MG63 (cell line): ENCODE results near the gene LHPP. TPM values are rescaled to one million over a fixed set of nuclear protein-coding genes. Genes with fewer than 3 reads are reported as not detected.

Source experiments
- DNase-seq: peaks from one replicate; pipeline ENCODE4 v3.0.0-alpha.2; 2020
- H3K27me3 ChIP-seq: fragments of 250-450 bp; sonication (Bioruptor Pico); 2 replicates; pipeline ENCODE4 v1.5.1; 2020; ENCODE audit warnings: mild to moderate bottlenecking, moderate library complexity
- H3K36me3 ChIP-seq: fragments of 250-450 bp; sonication (Bioruptor Pico); 2 replicates; pipeline ENCODE4 v1.5.1; 2020; ENCODE audit warnings: mild to moderate bottlenecking, moderate library complexity
- H3K4me3 ChIP-seq: fragments of 250-450 bp; sonication (Bioruptor Pico); 2 replicates; pipeline ENCODE4 v1.5.1; 2020; ENCODE audit warnings: mild to moderate bottlenecking, moderate library complexity
- H3K9me3 ChIP-seq: fragments of 250-450 bp; sonication (Bioruptor Pico); 2 replicates; pipeline ENCODE4 v1.5.1; 2020; ENCODE audit warnings: mild to moderate bottlenecking, moderate library complexity
- total RNA-seq: library from RNA; depleted of rRNA; stranded (reverse); fragments of >200 nt; shearing (Covaris generic); gene quantifications from 2 replicates; pipeline ENCODE4 v1.2.3, GENCODE V29; 2014; ENCODE audit warnings: low replicate concordance

The LHPP gene
- total RNA-seq, 1 experiment from 2014 or later: 17.0 TPM

DNA sequence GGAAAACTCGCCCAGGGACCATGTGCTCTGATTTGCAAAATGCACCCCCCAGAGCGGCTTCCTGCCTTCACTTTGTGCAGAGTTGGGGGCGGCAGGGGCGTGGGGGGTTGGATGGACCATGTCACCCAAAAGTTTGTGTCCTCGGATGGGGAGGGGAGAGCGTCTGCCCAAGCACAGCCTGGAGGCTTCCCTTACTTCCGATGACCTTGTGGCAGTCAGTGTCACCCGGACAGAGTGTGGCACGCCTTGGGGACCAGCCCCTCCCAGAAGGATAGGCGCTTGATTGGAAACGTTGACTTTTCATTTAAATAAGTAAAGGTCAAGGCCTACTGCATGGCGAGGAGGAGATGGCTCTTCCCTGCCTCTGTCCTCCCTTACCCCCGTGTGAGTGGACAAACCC is 71.6 kb downstream of the LHPP start:
- no peak for DNase-seq
- H3K4me3 ChIP-seq: no peak overlapping the region
- no peaks in the 10 kb centered on the region for H3K27me3 ChIP-seq
- H3K36me3 ChIP-seq: no peaks in the 10 kb centered on the region
- no peaks in the 10 kb centered on the region for H3K9me3 ChIP-seq

DNA sequence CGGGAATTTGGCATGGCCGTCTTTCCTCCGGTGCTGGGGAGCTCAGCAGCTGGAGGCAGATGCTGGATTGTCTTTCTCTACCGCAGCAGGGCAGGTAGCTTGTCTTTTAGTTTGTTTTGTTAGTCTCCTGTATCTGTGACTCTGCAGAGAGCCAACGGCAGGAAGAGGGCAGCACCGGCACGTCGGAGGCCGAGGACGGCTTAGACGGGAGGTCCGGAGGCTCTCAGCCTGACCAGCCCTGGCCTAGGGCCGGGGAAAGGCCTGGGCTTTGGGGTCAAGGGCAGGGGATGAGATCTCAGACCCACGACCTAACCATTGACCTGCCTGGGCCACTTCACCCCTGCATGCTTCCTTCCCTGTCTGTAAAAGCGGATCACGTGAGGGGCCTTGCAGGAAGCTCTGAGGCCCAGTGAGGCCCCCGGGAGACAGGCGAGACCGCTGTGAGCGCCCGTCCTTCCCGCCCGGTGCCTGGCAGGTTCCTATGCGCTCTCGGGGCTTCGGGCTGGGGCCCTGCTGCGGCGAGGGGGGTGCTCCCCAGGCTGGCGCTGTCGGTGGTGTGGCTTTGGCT is 72.7 kb downstream of the LHPP start:
- Histone ChIP-seq H3K9me3 (no peaks in the 10 kb centered on the region), H3K36me3 (no peaks in the 10 kb centered on the region), H3K4me3 (no peak overlapping the region), H3K27me3 (no peaks in the 10 kb centered on the region)
- no peak for DNase-seq

DNA sequence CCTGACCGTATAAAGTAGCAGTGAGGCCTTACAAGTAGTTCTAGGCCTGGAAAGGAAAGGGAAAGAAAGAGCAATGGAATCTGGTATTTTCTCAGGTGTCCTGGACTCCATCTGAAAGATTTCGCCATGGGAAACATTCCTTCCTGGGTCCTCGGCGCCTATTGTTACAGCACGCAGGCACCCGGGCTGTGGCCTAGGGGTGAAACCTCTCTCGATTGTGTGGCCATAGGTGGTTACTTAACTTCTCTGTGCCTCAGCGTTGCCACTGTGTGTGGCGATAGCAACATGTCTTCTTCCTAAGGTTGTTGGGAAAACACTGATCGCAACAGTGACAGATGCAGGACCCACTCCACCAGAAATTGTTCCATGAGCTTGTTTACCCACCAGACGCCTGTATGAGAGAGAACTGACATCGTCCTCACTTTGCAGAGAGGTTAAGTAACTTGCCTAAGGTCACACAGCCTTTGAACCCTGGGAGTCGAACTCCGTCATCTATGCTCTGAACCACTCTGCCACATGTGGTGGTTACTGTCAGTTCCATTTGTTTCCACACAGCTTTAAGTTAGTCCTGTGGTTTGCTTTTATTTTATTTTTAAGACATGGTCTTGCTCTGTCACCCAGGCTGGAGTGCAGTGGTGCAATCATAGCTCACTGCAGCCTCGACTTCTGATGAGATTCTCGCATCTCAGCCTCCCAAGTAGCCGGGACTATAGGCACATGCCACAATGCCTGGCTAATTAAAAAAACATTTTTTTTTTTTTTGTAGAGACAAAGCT is 73.4 kb downstream of the LHPP start:
- Histone ChIP-seq H3K36me3 (no peaks in the 10 kb centered on the region), H3K27me3 (no peaks in the 10 kb centered on the region), H3K4me3 (no peak overlapping the region), H3K9me3 (no peaks in the 10 kb centered on the region)
- no peak for DNase-seq

DNA sequence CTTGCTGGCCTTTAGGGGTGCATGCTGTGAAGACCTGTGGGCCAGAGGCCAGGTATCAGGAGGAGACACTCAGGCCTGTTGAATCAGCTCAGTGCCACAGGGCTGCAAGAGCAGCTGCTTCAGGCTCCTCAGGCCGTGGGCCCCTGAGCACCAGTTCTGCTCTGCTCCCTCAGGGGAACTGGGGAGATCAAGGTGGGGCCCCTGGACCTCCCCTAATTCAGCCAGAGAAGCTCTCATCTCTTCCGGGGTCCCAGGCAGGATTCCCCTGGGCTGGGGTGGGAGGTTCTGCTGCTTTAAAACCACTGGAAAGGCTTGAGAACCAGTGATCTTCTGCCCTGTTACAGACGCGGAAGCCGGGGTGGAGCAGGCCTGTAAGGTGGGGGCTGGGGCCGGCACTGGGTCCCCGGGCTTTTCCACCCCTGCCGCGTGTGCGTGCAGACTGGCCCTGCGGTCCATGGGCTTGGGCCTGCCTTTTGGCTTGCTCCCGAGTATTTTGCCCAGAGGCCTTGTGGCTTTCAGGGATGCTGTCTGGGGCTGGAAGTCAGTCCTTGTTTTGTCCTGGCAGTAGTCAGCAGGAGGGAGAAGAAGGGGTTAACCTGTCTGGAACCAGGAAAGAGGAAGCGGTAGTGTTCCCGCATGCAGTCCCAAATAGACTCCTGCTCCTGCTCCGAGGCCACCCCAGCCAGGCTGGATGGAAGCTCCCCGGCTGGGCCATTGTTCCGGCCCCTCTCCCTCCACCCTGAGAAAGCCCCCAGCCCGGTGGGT is 74.3 kb downstream of the LHPP start:
- DNase-seq: no peak
- Histone ChIP-seq H3K9me3 (no peaks in the 10 kb centered on the region), H3K27me3 (no peaks in the 10 kb centered on the region), H3K4me3 (no peak overlapping the region), H3K36me3 (no peaks in the 10 kb centered on the region)

DNA sequence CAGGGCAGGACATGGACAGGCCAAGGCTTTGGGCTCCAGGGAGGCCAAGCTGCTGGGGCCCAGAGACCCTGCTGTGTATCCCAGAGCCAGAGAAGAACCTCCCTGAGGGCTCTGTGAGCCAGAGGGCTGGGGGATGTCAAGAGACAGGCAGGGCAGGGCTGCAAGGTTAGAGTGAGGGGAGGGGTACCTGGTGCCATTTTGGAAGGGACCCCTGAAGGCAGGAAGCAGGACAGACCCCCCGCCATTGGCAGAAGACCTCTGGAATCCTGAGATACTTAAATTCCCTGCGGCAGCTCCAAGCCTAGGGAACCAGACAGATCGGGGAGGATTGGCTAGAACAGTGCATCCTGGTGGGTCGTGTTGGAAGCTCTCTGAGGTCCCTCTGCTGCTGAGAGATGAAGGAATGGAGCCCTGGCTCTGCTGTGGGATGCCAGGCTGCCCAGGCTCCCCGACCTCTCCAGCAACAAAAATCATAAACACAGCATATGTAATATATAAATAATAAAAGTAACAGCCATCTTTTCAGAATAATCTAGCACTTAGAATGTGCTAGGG is 75.0 kb downstream of the LHPP start:
- no peaks in the 10 kb centered on the region for H3K36me3 ChIP-seq
- H3K4me3 ChIP-seq: no peak overlapping the region
- no peaks in the 10 kb centered on the region for H3K27me3 ChIP-seq
- no peak for DNase-seq
- no peaks in the 10 kb centered on the region for H3K9me3 ChIP-seq

DNA sequence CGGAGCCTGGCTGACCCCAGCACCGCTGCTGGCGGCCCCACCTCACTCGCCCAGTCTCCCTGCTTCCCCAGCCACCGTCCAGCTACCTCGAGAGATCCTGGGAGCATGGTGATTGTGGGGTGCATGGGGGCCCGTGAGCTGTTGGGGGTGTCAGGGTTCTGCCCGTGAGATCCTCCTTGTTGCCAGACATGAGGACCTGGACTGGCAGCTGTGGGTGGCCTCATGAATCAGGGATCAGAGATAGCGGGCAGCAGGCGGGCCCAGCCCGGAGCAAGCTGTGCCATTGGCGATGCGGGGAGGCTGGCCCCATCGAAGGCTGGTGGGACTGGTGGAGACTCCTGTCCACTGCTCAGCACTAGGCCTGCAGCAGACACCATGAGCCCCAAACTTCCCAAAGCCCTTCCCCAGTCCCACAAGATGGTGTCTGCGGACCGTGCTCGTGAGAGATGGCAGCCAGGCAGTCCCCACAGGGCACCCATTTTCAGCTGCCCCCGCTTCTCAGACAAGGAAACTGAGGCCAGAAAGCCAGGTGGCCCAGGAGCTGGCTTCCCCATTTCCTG is 75.6 kb downstream of the LHPP start:
- Histone ChIP-seq H3K9me3 (no peaks in the 10 kb centered on the region), H3K27me3 (no peaks in the 10 kb centered on the region)

DNA sequence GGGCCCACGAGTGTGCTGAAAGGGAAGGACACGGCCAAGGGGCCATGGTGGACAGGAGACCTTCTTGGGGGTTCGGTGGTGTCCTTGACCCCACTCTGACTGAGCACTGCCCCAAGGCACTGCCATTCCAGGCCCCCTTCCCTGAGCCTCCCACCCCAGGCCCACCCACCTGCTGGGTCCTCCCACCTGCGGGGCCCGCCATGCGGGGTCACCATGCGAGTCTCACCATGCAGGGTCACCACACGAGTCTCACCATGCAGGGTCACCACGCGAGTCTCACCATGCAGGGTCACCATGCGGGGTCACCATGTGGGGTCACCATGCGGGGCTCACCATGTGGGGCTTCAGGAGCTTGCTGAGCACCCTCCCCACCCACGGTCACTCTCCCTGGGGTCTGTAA is 76.3 kb downstream of the LHPP start:
- no peaks in the 10 kb centered on the region for H3K27me3 ChIP-seq
- no peak overlapping the region for H3K4me3 ChIP-seq
- no peaks in the 10 kb centered on the region for H3K9me3 ChIP-seq
- H3K36me3 ChIP-seq: no peaks in the 10 kb centered on the region
- DNase-seq: no peak

More for the DNA sequence above, 75.6 kb downstream of the LHPP start:
- DNase-seq: no peak
- H3K36me3 ChIP-seq: no peaks in the 10 kb centered on the region
- H3K4me3 ChIP-seq: no peak overlapping the region

DNA sequence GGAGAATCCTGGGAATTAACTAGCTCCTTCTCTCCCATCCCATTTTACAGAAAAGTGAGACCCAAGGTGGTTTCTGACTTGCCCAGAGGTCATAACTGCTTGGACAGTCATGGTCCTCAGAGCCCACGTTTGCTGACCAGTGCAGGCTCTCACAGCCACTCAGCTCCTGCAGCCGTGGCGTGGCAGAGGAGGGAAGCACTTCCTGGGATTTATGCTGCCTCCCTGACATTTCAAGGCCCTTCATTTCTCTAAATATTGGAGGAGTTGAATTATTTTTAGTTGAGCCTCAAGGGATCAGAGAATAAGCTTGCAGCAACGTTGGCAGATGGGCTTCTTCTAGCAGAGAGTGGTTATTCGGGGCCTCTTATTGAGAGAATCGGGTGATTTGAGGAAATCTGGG is 77.1 kb downstream of the LHPP start:
- no peaks in the 10 kb centered on the region for H3K36me3 ChIP-seq
- no peaks in the 10 kb centered on the region for H3K27me3 ChIP-seq
- no peaks in the 10 kb centered on the region for H3K9me3 ChIP-seq
- no peak for DNase-seq
- no peak overlapping the region for H3K4me3 ChIP-seq

DNA sequence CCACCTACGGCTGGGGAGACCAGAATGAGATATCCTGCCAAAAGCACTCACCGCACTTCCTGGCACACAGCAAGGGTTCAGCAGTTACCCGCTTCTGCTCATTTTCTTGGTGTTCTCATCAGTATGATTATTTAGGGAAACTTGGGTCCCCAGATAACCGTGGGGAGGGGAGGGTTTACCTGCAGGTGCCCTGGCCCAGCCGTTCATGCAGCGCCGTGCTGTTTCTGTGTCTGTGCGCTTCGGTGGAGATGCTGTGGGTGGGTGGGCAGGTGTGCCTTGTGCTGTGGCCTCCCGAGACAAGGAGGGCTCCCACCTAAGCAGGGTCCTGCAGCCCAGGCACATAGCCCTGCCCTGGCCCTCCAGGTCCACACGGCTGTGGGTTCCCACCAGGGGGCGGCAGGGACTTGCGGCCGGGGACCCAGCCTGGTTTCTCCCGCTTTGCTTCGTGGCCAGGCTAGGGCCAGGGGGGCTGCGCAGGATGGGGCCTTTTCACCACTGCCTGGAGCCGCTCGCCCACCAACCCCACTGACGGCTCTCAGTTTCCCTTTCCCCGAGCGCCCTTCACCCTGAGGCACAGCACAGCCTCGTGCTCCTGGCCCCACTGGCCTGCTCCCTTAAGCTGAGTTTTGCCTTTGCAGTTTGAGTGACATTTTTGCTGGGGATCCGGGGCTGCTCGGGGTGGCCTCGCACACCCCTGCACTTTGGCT is 78.5 kb downstream of the LHPP start:
- Histone ChIP-seq H3K4me3 (no peak overlapping the region), H3K36me3 (no peaks in the 10 kb centered on the region), H3K9me3 (no peaks in the 10 kb centered on the region), H3K27me3 (no peaks in the 10 kb centered on the region)
- no peak for DNase-seq

DNA sequence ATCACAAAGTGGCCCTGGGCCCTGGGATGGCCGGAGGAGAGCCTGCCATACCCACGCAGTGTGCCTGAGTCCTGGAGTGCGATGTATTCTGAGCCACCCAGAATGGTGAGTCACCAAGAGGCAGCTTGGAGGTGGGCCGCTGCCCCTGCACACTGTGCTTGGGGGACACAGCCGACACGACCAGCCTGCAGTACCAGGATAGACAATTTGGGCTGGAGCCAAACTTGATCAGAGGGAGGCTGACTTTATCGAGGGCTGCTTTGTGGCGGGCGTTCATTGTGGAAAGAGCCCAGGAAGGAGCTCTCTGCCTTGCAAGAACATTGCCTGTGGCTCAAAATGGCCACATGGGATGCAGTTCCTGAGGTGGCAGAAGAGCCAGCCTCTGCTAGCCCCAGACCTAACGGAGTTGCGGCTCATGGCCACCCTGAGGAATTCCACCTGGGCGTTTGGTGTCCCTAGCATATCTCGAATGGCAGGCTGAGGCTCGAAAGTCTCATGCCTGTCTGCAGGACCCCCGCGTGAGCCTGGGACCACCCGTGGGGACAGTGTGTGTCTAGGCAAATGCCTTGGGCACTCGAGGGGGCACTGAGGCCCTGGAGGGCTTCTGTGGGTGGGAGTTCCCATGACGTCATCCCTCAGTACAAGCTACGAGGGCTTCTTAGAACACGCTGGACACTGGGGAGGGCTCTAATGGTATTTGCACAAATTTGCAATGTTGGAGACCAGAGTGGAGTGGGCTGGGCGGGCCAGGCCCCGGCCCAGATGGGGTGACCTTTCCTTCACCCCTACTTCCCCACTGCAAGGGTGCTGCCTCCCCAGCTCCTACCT is 79.7 kb downstream of the LHPP start:
- Histone ChIP-seq H3K9me3 (no peaks in the 10 kb centered on the region), H3K27me3 (no peaks in the 10 kb centered on the region), H3K4me3 (no peak overlapping the region), H3K36me3 (no peaks in the 10 kb centered on the region)
- DNase-seq: no peak

DNA sequence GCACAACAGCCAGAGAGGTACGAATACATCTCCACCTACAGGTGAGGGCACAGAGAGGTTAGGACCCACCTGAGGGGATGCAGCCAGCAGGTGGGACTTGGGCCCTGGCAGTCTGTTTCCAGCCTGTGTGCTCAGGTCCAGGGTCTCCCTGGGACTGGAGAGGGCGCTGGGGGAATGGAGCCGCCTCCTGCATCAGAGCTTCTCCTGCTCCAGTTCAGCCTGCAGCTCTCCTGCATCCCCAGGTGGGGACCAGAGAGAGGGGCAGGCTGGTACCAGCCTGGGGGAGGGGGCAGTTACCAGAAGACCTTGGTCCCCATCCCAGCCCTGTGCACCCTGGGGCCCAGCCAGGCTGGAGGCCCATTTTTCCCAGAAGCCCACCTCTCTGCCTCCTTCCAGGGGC is 80.7 kb downstream of the LHPP start:
- H3K9me3 ChIP-seq: no peaks in the 10 kb centered on the region
- H3K27me3 ChIP-seq: no peaks in the 10 kb centered on the region
- H3K4me3 ChIP-seq: no peak overlapping the region
- DNase-seq: no peak
- H3K36me3 ChIP-seq: no peaks in the 10 kb centered on the region

DNA sequence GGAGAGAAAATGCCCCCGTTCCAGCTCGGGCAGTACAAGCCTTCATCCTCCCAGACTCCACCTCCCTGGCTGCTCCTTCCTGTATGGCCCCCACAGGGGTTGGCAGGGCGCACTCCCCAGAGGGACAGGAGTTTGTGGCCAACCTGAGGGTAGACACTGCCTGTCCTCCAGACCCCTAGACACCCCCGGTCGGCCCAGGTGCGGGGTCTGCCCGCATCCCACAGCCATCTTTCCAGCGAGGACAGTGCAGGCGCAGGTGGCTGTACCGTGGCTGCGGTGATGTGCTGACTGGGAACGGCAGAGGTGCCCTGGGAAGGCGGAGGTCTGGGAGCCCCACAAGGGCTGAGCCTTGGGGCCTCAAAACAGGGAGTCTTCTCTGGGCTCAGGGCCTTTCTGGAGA is 81.5 kb downstream of the LHPP start:
- Histone ChIP-seq H3K27me3 (no peaks in the 10 kb centered on the region), H3K36me3 (no peaks in the 10 kb centered on the region), H3K9me3 (no peaks in the 10 kb centered on the region), H3K4me3 (no peak overlapping the region)
- no peak for DNase-seq

DNA sequence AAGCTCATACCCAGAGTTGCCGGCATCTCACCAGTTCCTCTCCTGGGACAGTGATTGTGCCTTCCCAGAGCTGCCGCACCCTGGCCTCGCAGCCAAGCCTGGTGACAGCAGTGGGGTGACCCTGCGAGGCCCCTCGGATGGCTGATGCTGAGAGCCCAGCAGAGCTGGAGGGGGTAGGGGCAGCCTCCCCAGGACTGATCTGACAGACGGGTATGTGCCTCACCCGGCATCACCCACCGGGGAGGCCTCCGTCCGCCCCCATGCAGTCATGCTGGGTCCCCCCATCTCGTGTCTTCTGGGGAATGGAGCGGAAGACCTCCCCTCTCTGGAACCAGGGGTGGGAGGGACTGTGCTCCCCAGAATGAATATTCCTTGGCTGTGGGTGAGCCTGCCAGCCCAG is 82.3 kb downstream of the LHPP start:
- Histone ChIP-seq H3K27me3 (no peaks in the 10 kb centered on the region), H3K9me3 (no peaks in the 10 kb centered on the region), H3K4me3 (no peak overlapping the region), H3K36me3 (no peaks in the 10 kb centered on the region)
- no peak for DNase-seq

DNA sequence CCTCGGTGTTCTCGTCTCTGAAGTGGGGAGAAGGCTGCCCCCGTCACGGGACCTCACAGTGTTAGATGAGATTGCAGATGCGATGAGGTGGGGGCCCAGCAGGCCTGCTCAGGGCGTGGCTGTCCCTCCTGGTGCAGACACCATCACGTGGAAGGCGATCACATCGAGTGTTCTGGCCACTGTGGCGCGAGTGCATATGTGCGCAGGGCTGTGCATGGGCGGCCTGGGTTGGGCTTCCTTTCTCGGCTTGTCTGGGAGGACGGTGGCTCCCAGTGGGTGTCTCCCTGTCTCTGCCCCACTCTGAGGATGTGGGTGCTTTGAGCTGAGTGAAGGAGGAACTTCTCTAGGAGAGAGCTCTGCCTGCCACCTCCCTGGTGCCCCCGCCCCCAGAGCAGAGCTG is 83.1 kb downstream of the LHPP start:
- Histone ChIP-seq H3K27me3 (no peaks in the 10 kb centered on the region), H3K4me3 (no peak overlapping the region), H3K9me3 (no peaks in the 10 kb centered on the region), H3K36me3 (no peaks in the 10 kb centered on the region)
- no peak for DNase-seq

DNA sequence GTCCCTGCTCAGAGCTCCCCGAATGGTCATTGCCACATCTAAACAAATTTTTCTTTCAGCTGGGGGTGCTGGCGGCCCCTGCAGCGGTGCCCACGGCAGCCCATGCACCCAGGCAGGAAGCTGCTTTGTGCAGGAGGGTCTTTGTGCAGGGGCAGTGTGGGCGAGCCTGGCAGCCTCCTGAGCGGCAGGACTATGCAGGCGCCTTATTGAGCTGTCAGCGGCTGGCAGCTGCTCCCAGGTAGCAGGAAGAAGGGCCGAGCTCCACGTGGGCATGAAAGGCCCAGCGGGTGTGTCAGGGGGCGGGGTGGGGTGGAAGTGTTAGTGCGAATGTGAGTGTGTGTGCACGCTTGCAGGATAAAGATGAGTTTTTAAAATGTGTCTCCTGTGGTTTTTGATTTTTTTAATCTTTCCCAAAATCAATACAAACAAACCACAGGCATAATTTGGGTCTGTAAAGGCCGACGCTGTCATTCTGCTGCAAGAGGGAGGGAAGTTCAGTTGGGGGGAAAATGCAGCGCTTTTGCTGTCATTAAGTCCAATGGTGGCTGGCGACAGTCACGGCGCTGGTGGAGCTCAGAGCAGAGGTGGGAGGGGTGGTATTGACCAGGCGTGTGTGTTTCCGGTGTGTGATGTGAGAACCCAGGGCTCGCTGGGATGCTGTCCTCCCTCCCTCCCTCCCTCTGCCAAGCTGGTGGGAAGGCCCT is 83.9 kb downstream of the LHPP start:
- no peak for DNase-seq
- Histone ChIP-seq H3K4me3 (no peak overlapping the region), H3K9me3 (no peaks in the 10 kb centered on the region), H3K27me3 (no peaks in the 10 kb centered on the region), H3K36me3 (no peaks in the 10 kb centered on the region)

DNA sequence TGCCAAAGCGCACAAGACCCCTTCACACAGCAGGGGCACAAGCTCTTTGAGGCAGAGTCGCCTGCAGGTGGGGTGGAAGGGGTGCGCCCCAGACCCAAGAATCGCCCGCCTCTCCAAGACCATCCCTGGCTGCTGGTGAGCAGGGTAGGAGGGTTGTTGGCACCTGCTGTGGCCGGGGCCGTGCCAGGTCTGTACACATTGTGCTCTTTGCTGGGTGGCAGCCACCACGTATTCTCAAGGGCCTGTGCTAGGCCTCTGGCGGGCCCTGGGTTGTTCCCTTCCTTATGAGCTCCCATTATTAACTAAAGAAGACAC is 84.4 kb downstream of the LHPP start:
- H3K36me3 ChIP-seq: no peaks in the 10 kb centered on the region
- no peaks in the 10 kb centered on the region for H3K9me3 ChIP-seq
- no peaks in the 10 kb centered on the region for H3K27me3 ChIP-seq
- DNase-seq: no peak
- no peak overlapping the region for H3K4me3 ChIP-seq
